ENCODE results near the gene C19orf25.

Gene C19orf25

GRCh38 chr19:1495799-1496713 lies 17.0 kb upstream of the C19orf25 start:
- no peak overlapping the region for H3K4me3 ChIP-seq (ENCODE audit: control insufficient read depth, low read depth, low read length)
- no peak for DNase-seq (ENCODE audit: low read depth)
- TF ChIP-seq CTCF (conservative IDR thresholded peaks at IDR 0.05; ENCODE audit: control insufficient read depth, insufficient read depth, low read depth, low read length) = no peak

GRCh38 chr19:1495051-1495798 lies 16.2 kb upstream of the C19orf25 start:
- H3K4me3 ChIP-seq (ENCODE audit: control insufficient read depth, low read depth, low read length) = no peak overlapping the region
- DNase-seq (ENCODE audit: low read depth) = no peak
- no peak for TF ChIP-seq CTCF (conservative IDR thresholded peaks at IDR 0.05; ENCODE audit: control insufficient read depth, insufficient read depth, low read depth, low read length)

GRCh38 chr19:1494115-1494815 lies 15.2 kb upstream of the C19orf25 start:
- DNase-seq (ENCODE audit: low read depth) = no peak
- H3K4me3 ChIP-seq (ENCODE audit: control insufficient read depth, low read depth, low read length) = no peak overlapping the region

GRCh38 chr19:1492474-1493006 lies 13.5 kb upstream of the C19orf25 start:
- TF ChIP-seq CTCF (conservative IDR thresholded peaks at IDR 0.05; ENCODE audit: control insufficient read depth, insufficient read depth, low read depth, low read length) = no peak
- H3K4me3 ChIP-seq (ENCODE audit: control insufficient read depth, low read depth, low read length) = no peak overlapping the region
- no peak for DNase-seq (ENCODE audit: low read depth)

More at GRCh38 chr19:1494115-1494815, 15.2 kb upstream of the C19orf25 start:
- TF ChIP-seq CTCF (conservative IDR thresholded peaks at IDR 0.05; ENCODE audit: control insufficient read depth, insufficient read depth, low read depth, low read length) = no peak

GRCh38 chr19:1491849-1492170 lies 12.8 kb upstream of the C19orf25 start:
- no peak for TF ChIP-seq CTCF (conservative IDR thresholded peaks at IDR 0.05; ENCODE audit: control insufficient read depth, insufficient read depth, low read depth, low read length)
- no peak overlapping the region for H3K4me3 ChIP-seq (ENCODE audit: control insufficient read depth, low read depth, low read length)
- DNase-seq (ENCODE audit: low read depth) = no peak

GRCh38 chr19:1491114-1491848 lies 12.3 kb upstream of the C19orf25 start, which contains the start of gene REEP6:
TSS of gene REEP6 (plus strand) at chr19:1491181. CDS start at chr19:1491270, 89 bp downstream.
- H3K4me3 ChIP-seq (ENCODE audit: control insufficient read depth, low read depth, low read length) = peak within 1 kb of the TSS; percentile 63
- no peak for TF ChIP-seq CTCF (conservative IDR thresholded peaks at IDR 0.05; ENCODE audit: control insufficient read depth, insufficient read depth, low read depth, low read length)
- no peak for DNase-seq (ENCODE audit: low read depth)
